CD4-positive, alpha-beta T cell treated with Interleukin-21 for 1 hour (primary cell): ENCODE data around the gene HDAC4.

Experiments used
- DNase-seq: peaks from one replicate; pipeline ENCODE4 v3.0.0-alpha.2; 2020

Gene HDAC4

DNA sequence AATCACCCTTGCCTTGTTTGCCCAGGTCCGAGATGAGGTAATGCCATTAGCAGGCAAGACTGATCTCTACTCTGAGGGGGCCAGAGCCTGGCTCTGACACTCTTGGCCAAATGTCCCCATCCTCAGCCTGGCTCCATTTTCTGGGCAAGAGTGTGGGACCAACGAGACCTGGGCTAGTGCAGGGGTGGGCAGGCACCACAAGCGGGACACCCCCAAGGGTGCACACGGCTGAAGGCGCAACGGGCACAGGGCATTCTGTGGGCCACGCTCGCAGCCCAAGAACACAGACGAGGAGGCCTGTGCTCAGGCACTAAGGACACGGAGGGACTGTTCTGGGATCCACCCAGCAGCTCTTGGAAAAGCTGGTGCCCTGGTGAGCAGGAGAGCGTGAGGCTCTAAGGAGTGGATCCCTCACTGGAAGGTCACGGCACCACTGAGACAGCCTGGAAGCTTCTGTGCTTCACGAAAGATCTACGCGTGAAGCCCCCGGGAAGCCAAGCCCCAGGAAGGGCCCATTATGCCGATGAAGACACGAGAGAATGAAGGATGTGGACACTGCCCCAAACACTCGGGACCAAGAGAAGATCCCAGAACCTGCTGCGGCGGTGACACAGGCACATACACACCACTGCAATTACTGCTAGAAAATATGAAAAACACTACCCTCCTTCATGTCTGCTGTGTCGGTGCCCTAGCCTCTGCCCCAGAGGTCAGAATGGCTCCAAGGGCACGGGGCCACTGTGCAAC, 138.2 kb downstream of the HDAC4 start:
- DNase-seq, result no peak

- DNase-seq, result no peak
These were observed 138.9 kb downstream of the HDAC4 start for GRCh38 chr2:239261796-239262483.

- DNase-seq, result no peak
These were observed 139.5 kb downstream of the HDAC4 start for GRCh38 chr2:239261356-239261755.

GRCh38 chr2:239260546-239261327, 140.1 kb downstream of the HDAC4 start:
- no peak for DNase-seq

GRCh38 chr2:239259603-239260298, 141.1 kb downstream of the HDAC4 start:
- peak; percentile 45 for DNase-seq

GRCh38 chr2:239259173-239259572, 141.6 kb downstream of the HDAC4 start:
- DNase-seq, result no peak

DNA sequence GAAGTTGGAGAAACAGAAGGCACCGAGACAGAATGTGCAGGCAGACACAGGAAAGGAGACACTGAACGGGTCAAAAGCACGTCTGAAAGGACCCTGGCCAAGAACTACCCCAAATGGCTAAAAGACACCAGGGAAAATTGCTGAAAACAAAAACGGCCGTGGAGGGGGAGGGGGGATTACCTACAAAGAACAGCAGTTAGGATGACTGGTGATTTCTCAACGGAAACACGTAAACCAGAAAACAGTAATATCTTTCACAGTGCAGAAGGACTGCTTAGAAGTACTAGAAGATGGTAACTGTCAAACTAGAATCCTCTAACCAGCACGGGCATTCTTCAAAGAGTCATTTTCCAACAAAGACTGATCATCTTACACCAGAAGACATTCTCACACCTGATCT, 142.6 kb downstream of the HDAC4 start:
- no peak for DNase-seq

- DNase-seq, result no peak
These were observed 143.3 kb downstream of the HDAC4 start for GRCh38 chr2:239257511-239257937.

DNA sequence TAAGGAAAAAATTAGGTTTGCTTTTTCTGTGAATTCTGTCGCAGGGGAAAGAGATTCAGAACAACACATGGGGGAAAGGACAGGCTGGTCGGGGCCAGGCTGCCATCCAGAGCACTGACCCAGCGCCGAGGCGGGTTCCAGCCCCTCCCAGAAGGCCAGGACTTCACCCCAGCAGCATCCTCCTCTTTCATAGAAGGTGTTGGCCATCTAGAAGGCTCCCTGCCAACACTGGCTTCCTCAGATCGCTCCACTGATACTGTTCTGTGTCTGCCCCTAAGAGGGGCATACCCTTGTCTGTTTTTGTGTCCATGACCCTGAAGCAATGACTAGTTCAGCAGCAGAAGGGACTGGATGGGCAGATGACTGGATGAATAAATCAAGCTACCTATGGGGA, 144.5 kb downstream of the HDAC4 start:
- no peak for DNase-seq

DNA sequence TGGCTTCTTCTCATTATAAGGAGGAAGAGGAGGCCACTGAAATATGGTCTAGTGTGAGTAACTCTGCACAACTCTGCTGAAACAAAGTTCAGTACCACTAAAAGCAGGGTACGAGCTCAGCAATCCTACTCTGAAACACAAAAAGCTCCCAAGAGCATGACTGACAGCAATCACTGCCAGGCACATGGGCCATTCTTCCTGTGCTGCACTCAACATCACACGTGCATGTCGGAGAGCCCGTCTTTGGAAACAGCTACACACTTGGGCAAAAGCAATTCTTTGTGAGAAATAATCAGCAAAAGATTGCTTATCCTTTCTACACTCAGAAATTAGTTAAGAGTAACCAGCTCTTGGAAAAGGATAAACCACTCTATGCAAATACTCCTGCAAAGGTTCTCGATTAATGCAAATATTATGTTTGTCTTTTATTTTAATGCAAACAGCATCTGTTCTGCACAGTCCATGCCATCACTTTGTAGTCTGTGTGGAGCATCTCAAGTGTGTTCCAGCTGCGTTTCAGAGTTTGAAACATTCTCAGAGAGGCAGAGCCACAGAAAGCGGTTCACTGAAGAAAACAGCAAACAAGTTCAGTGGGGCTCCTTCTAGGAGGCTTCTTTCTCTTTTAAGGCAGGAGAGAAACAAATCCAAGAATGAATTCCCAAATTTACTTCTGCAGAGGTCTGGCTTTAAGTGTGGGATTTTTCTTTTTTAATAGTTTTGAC, 145.0 kb downstream of the HDAC4 start:
- DNase-seq, result no peak

DNA sequence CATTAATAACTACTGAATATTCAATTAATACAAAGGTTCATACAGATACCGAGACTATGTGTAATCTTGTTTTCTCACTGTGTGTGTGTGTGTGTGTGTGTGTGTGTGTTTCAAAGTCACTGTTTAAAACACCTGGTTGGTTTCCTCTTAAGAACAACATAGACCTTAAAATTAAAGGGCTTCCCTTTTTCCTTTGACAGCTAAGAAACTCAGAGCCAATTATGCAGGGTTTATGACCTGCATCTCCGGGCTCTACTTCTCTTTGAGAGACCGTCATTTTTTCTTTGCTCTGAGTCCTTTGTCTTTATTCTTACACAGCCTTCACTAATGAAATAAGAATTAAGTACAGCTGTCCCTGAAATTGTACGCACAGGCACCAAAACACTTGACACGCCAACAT, 145.6 kb downstream of the HDAC4 start:
- no peak for DNase-seq

DNA sequence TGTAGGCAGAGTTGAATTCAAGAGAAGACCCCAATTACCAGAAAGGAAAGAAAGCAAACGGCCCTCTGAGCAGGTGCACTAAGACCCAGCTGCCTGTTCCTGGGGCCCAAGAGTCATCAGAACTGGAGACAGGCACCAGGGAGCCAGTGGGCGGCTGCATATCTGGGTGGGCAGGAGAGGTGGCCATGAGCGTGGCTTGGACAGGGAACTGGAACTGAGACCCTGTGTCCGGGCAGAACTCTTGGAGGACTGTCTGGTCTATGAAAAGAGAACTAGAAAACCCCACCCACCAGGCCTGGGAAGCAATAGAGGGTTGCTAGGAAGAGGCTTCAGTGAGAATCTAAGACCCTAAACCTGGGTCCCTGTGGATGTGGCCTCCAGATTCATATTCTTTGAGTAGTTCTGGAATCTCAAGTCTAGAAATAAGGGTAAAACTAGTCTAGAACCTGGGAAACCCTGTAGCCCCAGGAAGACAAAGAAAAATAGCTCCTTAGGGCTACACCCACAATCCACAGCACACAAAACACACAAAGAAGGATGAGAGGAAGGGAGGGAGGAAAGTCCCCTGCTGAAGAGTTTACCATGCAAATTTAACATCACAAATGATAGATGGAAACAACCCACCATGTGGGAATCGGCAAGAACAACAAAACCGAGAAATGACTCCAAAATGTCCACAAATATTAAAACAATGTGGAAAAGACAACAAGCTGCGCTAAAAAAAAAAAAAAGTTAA, 147.0 kb downstream of the HDAC4 start:
- DNase-seq, result no peak

- DNase-seq, result no peak
These were observed 147.6 kb downstream of the HDAC4 start for GRCh38 chr2:239253264-239253663.

DNA sequence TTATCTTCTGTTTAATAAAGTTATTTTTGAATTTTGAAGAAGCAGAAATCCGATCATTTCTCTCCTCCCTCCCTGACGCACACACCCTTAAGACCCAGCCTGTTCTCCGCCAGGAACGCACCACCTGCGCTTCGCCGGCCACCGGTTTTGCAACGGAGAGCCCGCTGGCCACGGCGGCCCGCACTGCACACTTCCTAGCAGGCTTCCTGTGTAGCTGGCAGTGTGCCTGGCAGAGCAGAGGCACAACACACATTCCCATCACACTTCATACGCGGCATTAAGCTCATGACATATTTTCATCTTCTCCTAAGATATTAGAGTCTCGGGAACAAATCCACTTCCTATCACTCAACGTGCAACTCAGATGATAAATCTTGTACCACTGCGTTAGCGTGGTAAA, 148.0 kb downstream of the HDAC4 start:
- DNase-seq, result no peak

GRCh38 chr2:239252393-239252792, 148.4 kb downstream of the HDAC4 start:
- DNase-seq, result no peak

DNA sequence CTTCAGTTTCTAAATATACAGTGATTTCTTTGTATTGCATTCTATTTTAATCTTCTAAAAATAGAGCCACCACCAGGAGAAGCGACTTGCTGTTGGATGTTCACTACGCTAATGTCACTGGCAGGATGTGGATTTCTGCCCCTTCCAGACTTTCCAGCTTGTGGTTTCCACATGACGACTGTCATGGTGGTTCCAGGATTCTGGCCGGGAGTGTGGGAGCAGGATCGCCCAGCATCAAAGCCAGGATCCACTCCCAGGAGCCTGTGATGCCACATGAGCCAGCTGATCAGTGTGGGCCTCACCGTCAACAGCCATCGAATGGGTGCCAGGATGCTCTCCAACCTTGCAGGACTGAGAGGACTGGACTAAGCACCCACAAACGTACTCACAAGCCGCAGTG, 148.8 kb downstream of the HDAC4 start:
- no peak for DNase-seq

GRCh38 chr2:239250216-239251081, 150.4 kb downstream of the HDAC4 start:
- no peak for DNase-seq

GRCh38 chr2:239249776-239250175, 151.0 kb downstream of the HDAC4 start:
- no peak for DNase-seq

DNA sequence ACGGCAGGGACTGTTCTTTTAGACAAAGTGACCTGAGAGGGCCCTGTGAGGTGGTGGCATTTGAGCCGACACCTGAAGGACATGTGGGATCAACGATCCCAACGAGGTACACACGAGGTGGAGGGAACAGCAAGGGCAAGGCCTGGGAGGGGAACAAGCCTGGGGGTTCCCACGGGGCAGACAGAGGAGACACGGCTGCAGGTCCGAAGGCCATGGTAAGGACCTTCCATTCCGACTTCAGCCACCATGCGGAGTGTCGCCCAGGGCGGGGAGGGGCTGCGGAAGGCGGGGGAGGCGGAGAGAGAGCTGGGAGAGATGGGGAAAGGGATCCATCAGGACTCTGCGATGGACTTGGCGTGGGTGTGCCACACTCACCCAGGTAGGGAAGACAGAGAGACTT, 151.8 kb downstream of the HDAC4 start:
- DNase-seq, result no peak

DNA sequence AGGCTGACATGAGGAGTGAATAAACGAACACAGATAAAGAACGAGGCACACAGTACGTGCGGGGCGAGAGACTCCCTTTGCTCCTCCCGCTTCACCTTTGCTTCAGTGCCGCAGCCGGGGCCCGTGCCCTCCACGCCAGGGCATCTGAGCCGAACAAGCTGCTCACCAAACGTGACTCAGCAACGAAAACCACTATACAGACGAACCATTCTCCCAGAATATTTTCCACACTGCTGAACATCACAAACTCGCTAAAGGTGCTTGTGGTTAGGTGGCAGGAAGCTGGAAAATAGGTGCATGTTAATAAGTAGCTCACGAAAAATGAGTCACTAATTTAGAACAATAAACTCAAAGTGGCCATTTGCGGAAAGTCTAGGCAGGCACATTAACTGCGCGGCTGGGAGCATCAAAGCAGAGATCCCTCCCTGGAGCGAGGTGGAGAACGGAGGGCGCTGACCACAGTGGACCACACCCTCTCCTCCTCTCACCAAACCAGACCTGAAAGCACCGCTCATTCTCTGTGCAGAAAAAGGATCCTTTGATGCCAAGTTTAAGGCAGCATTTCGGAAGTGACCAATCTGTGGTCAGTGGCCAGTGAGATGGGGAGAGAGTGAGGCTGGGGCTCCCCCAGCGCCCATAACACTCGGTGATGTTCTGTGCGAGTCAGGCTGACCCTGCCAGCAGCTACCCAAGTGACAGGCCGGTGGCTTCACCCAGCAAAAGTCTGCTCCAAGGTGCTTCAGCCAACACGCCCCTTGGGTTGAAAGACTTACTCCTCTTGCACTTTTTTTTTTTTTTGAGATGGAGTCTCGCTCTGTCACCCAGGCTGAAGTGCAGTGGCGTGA, 153.2 kb downstream of the HDAC4 start:
- DNase-seq, result no peak
